OCI-LY3 (cell line): ENCODE results near the gene UMAD1.

Source experiments
- H2AFZ ChIP-seq: fragments of 200-600, 300-600 bp; shearing (Covaris generic); 2 replicates; pipeline ENCODE4 v1.6.0; 2014; ENCODE audit warnings: antibody characterized with exemption, low read depth, low read length
- H3K27ac ChIP-seq: fragments of 200-600, 300-600 bp; sonication (generic); 2 replicates; pipeline ENCODE4 v1.5.1; 2014; ENCODE audit warnings: mild to moderate bottlenecking, low read length, moderate library complexity, mixed read lengths
- H3K27me3 ChIP-seq: fragments of 200-600, 300-600 bp; sonication (generic); 2 replicates; pipeline ENCODE4 v1.6.1; 2014; ENCODE audit warnings: low read depth, low read length, mixed read lengths
- H3K36me3 ChIP-seq: fragments of 200-600, 300-600 bp; sonication (generic); replicated peaks from 2 replicates; pipeline ENCODE3; 2014; ENCODE audit warnings: low read depth, low read length, mixed read lengths
- H3K4me1 ChIP-seq: fragments of 300-600, 200-600 bp; sonication (generic); 2 replicates; pipeline ENCODE4 v1.6.1; 2014; ENCODE audit warnings: low read length, mixed read lengths
- H3K4me2 ChIP-seq: fragments of 200-600, 300-600 bp; sonication (generic); 2 replicates; pipeline ENCODE4 v1.6.1; 2014; ENCODE audit warnings: low read length, mixed read lengths
- H3K4me3 ChIP-seq: fragments of 300-600, 200-600 bp; sonication (generic); 2 replicates; pipeline ENCODE4 v1.5.1; 2014; ENCODE audit warnings: antibody characterized with exemption, mild to moderate bottlenecking, low read length, moderate library complexity
- H3K79me2 ChIP-seq: fragments of 300-600, 200-600 bp; shearing (Covaris generic); 2 replicates; pipeline ENCODE4 v1.6.1; 2014; ENCODE audit warnings: mild to moderate bottlenecking, low read length, mixed read lengths
- H3K9ac ChIP-seq: fragments of 300-600, 200-600 bp; shearing (Covaris generic); 2 replicates; pipeline ENCODE4 v1.6.0; 2014; ENCODE audit warnings: mild to moderate bottlenecking, low read length, moderate library complexity
- H3K9me3 ChIP-seq: fragments of 200-600, 300-600 bp; shearing (Covaris generic); 2 replicates; pipeline ENCODE4 v1.6.1; 2014; ENCODE audit warnings: low read length, mixed read lengths; ENCODE audit not compliant: insufficient read depth
- H4K20me1 ChIP-seq: fragments of 200-600, 300-600 bp; sonication (generic); 2 replicates; pipeline ENCODE4 v1.6.1; 2016; ENCODE audit warnings: low read length, mixed read lengths; ENCODE audit not compliant: insufficient read depth
- EZH2phosphoT487 ChIP-seq: fragments of 200-600 bp; shearing (Covaris generic); IDR thresholded peaks from 2 replicates; pipeline ENCODE4 v1.6.1; 2018; ENCODE audit warnings: antibody characterized with exemption, mixed run types, low read depth
- TF ChIP-seq, protein P1 (sequence below): fragments of 200-600, 300-600 bp; sonication (generic); IDR thresholded peaks from 2 replicates; pipeline ENCODE4 v1.5.1; 2014; ENCODE audit warnings: antibody characterized with exemption, low read length, low read depth

Gene UMAD1

DNA sequence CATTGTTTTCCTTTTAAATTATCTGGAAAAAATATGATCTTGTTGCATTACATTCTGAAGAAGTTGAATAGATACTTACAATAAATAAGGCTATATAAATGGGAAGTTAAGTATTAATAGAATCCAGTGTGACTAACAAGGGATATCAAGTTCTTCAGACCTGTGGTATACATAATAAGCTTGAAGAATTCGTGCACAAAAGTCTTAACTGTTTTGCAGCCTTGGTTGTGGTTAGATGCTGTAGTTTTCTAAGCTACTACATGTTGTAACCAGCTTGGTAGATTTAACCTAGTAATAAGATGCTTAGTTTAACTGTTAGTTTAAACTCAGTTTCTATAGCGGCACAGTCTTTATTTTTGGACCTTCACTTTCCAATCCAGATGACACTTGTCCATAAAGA, 221.8 kb downstream of the UMAD1 start:
- Histone ChIP-seq H3K27ac (no peak overlapping the region), H4K20me1 (no peaks in the 10 kb centered on the region), H3K9ac (no peak overlapping the region), H3K79me2 (no peaks in the 10 kb centered on the region), H3K4me1 (peaks cover 5% of the 10 kb centered on the region; the same call in 1 of the 2 replicates), H3K4me3 (no peak overlapping the region), H3K27me3 (no peaks in the 10 kb centered on the region), H3K9me3 (no peaks in the 10 kb centered on the region), H3K4me2 (no peak overlapping the region), H2AFZ (no peak overlapping the region), H3K36me3 (no peaks in the 10 kb centered on the region)
- TF ChIP-seq EZH2phosphoT487, result no peak
- TF ChIP-seq, protein P1, sequence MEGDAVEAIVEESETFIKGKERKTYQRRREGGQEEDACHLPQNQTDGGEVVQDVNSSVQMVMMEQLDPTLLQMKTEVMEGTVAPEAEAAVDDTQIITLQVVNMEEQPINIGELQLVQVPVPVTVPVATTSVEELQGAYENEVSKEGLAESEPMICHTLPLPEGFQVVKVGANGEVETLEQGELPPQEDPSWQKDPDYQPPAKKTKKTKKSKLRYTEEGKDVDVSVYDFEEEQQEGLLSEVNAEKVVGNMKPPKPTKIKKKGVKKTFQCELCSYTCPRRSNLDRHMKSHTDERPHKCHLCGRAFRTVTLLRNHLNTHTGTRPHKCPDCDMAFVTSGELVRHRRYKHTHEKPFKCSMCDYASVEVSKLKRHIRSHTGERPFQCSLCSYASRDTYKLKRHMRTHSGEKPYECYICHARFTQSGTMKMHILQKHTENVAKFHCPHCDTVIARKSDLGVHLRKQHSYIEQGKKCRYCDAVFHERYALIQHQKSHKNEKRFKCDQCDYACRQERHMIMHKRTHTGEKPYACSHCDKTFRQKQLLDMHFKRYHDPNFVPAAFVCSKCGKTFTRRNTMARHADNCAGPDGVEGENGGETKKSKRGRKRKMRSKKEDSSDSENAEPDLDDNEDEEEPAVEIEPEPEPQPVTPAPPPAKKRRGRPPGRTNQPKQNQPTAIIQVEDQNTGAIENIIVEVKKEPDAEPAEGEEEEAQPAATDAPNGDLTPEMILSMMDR, result no peak

DNA sequence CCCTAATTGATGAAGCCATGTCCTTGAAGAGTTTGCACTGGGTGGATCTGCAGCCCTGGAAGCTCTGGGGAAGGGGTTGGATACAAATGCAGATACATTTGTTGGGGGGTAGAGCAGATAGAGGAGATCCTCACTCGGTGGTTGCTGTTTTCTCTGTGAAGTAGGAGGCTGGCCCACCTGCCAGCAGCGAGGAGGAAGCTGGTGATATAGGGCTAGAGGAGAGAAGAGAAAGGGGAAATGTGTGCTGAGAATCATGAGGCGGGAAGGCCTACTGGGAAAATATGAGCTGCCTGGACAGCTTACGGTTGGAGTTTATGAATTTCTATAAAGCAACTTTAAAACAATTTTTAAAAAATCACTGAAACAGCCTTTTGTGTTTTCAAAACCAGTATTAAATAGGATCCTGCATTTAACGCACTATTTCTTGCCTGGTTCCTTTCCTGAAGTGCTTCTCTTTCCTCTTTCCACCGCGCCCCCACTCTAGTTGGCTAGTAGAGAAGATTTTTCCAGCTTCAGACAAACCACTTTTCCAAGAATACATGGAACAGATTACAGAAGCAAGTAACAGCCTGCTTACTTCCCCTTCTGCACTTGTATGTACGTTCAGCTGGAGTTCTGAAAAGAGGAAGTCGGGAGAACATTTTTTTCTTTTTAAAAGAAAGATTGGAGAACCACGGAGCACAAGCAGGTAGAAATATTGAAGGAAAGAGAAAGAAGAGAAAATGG, 227.5 kb downstream of the UMAD1 start:
- Histone ChIP-seq H3K4me1 (peaks cover 14% of the 10 kb centered on the region), H4K20me1 (no peaks in the 10 kb centered on the region), H3K9me3 (no peaks in the 10 kb centered on the region), H3K27ac (no peak overlapping the region), H3K4me3 (peak overlapping the region; percentile 9; the same call in 1 of the 2 replicates), H3K4me2 (peak overlapping the region; percentile 68), H3K9ac (no peak overlapping the region), H3K36me3 (no peaks in the 10 kb centered on the region), H2AFZ (no peak overlapping the region), H3K79me2 (no peaks in the 10 kb centered on the region), H3K27me3 (no peaks in the 10 kb centered on the region)
- no peak for TF ChIP-seq EZH2phosphoT487
- TF ChIP-seq, protein P1, result no peak

DNA sequence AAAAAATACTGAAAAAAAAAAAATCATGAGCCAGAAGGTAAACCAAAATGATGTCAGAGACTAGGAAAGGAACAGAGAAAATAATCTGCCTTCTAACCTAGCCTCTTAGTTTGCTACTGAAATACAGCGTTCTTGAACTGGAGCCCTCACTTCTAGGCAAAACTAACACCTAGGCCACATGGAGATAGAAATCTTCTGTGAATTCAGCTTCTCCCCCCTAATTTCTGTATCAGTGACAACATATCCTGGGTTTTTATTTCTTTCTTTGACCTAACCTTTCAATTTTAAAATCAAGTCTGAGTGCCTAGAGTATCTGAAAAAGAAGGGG, 228.0 kb downstream of the UMAD1 start:
- Histone ChIP-seq H3K79me2 (no peaks in the 10 kb centered on the region), H3K4me3 (peak overlapping the region; percentile 9; the same call in 1 of the 2 replicates), H3K27ac (no peak overlapping the region), H3K9ac (no peak overlapping the region), H3K36me3 (no peaks in the 10 kb centered on the region), H3K27me3 (no peaks in the 10 kb centered on the region), H3K9me3 (no peaks in the 10 kb centered on the region), H3K4me1 (peaks cover 14% of the 10 kb centered on the region), H3K4me2 (peak overlapping the region; percentile 68), H2AFZ (no peak overlapping the region), H4K20me1 (no peaks in the 10 kb centered on the region)
- TF ChIP-seq, protein P1, result no peak
- no peak for TF ChIP-seq EZH2phosphoT487

DNA sequence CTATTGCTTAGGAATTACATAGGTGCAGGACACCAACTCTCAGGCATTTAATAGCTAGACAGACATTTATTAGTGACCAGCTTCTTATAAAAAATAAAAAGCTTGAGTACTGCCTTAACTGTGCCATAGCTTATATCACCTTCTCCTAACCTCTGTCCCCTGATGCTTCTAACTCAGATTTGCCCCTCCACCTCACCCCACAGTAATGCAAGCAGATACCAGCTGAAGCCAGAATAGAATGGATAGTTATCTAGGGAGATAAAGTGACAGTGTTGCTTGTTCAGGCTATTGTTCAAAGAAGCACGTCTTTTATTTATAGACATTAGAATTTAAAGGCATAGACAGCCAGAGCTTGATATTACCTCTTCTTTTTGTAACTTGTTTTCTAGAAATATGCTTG, 228.5 kb downstream of the UMAD1 start:
- Histone ChIP-seq H3K79me2 (no peaks in the 10 kb centered on the region), H3K4me1 (peaks cover 14% of the 10 kb centered on the region), H3K27me3 (no peaks in the 10 kb centered on the region), H3K27ac (no peak overlapping the region), H3K36me3 (no peaks in the 10 kb centered on the region), H3K9ac (no peak overlapping the region), H3K4me2 (peak overlapping the region; percentile 68; the same call in 1 of the 2 replicates), H4K20me1 (no peaks in the 10 kb centered on the region), H3K9me3 (no peaks in the 10 kb centered on the region), H2AFZ (no peak overlapping the region), H3K4me3 (no peak overlapping the region)
- no peak for TF ChIP-seq EZH2phosphoT487
- TF ChIP-seq, protein P1, result no peak
